GM12878 (cell line): ENCODE data around the gene LRRK1. TPM values are rescaled to one million over a fixed set of nuclear protein-coding genes. Genes with fewer than 3 reads are reported as not detected.

ENCODE experiments used
- ATAC-seq: fragments of 200-7000 bp; cut with Tn5 transposase; 3 replicates; pipeline ENCODE4 v1.9.1; 2020; ENCODE audit warnings: mild to moderate bottlenecking, moderate library complexity
- Bru-seq: library from RNA; stranded (reverse); fragments of 400-500 nt; gene quantifications from one replicate; lab custom pipeline; 2021; lab: Mats Ljungman, UMichigan
- BruChase-seq, 2 experiments: library from RNA; stranded (reverse); fragments of 400-500 nt; gene quantifications; one replicate each; lab custom pipeline; 2021; lab: Mats Ljungman, UMichigan
- BruUV-seq: library from RNA; stranded (reverse); fragments of 400-500 nt; replicated peaks from 2 replicates; lab custom pipeline; 2021; lab: Mats Ljungman, UMichigan
- CTCF ChIA-PET: fragments of 300-600 bp; sonication (Branson Sonifier 250); formaldehyde crosslinking; extraction: SDS; loops from one replicate; lab custom pipeline; 2021; ENCODE audit warnings: inconsistent platforms; lab: Yijun Ruan, JAX
- POLR2A ChIA-PET: fragments of 350-600 bp; formaldehyde crosslinking; extraction: SDS; loops from one replicate; lab custom pipeline; 2021; ENCODE audit warnings: inconsistent platforms; lab: Charles Lee
- RAD21 ChIA-PET: fragments of 300-600 bp; sonication (Branson Sonifier 250); formaldehyde crosslinking; loops from one replicate; lab custom pipeline; 2023; ENCODE audit warnings: antibody characterized with exemption; ENCODE audit not compliant: unreplicated experiment; lab: Charles Lee
- SMC1A ChIA-PET: fragments of 300-600 bp; sonication (Branson Sonifier 250); formaldehyde crosslinking; loops from one replicate; lab custom pipeline; 2023; ENCODE audit not compliant: unreplicated experiment, uncharacterized antibody; lab: Charles Lee
- DNase-seq: peaks from one replicate; pipeline ENCODE4 v3.0.0-alpha.2; 2011; ENCODE audit warnings: low read depth, low spot score
- FAIRE-seq: peaks from 3 replicates; lab custom pipeline; 2011; peaks lifted over from hg19 to GRCh38; lab: Jason Lieb, UNC
- H2AFZ ChIP-seq: 2 replicates; pipeline ENCODE4 v1.6.0; 2011; ENCODE audit warnings: low read depth, low read length, control low read depth; ENCODE audit not compliant: control insufficient read depth
- H3K27ac ChIP-seq: 2 replicates; pipeline ENCODE4 v1.5.1; 2011; ENCODE audit warnings: control low read depth; ENCODE audit not compliant: control insufficient read depth, insufficient read depth
- H3K27me3 ChIP-seq, 2 experiments: replicated peaks in 1 of 2; 2 replicates each; pipeline versions ENCODE4 v1.6.0 to v1.6.1; 2011; ENCODE audit warnings: low read length in 1 of 2; ENCODE audit not compliant: control insufficient read depth in 2 of 2, insufficient read depth in 2 of 2
- H3K36me3 ChIP-seq, 2 experiments: 2 replicates each; pipeline ENCODE4 v1.5.1; 2011; ENCODE audit warnings: low read length in 1 of 2; ENCODE audit not compliant: control insufficient read depth in 2 of 2, insufficient read depth in 2 of 2
- H3K4me1 ChIP-seq: 2 replicates; pipeline ENCODE4 v1.6.1; 2011; ENCODE audit warnings: mild to moderate bottlenecking, low read length, moderate library complexity, mixed read lengths; ENCODE audit not compliant: control insufficient read depth, insufficient read depth
- H3K4me2 ChIP-seq: 2 replicates; pipeline ENCODE4 v1.6.0; 2011; ENCODE audit warnings: control low read depth; ENCODE audit not compliant: control insufficient read depth, insufficient read depth
- H3K4me3 ChIP-seq: fragments of 200-600 bp; sonication (generic); 2 replicates; pipeline ENCODE4 v1.5.1; 2016
- H3K79me2 ChIP-seq: 2 replicates; pipeline ENCODE4 v1.6.0; 2011; ENCODE audit warnings: low read length; ENCODE audit not compliant: control insufficient read depth, insufficient read depth
- H3K9ac ChIP-seq: 2 replicates; pipeline ENCODE4 v1.8.0; 2011; ENCODE audit warnings: low read length, control low read depth, mixed read lengths; ENCODE audit not compliant: control insufficient read depth, insufficient read depth
- H3K9me3 ChIP-seq: replicated peaks from 3 replicates; pipeline ENCODE4 v1.5.1; 2011; ENCODE audit warnings: mild to moderate bottlenecking, low read length; ENCODE audit not compliant: control insufficient read depth, insufficient read depth
- H4K20me1 ChIP-seq: 2 replicates; pipeline ENCODE4 v1.6.0; 2011; ENCODE audit not compliant: control insufficient read depth, insufficient read depth
- ASH2L ChIP-seq: fragments of 300-600, 200-600 bp; sonication (generic); IDR thresholded peaks from 2 replicates; pipeline ENCODE4 v1.6.1; 2017; ENCODE audit warnings: low read depth, mild to moderate bottlenecking, borderline replicate concordance
- BACH1 ChIP-seq: fragments of 450-650 bp; IDR thresholded peaks from 2 replicates; pipeline ENCODE4 v1.6.1; 2017; ENCODE audit warnings: mild to moderate bottlenecking, borderline replicate concordance
- EP300 ChIP-seq, 2 experiments: fragments of 150-350 bp in 1 of 2; IDR thresholded peaks; 2 replicates each; pipeline ENCODE4 v1.6.1; 2011 to 2012; ENCODE audit warnings: low read depth in 2 of 2, low read length in 2 of 2, borderline replicate concordance in 1 of 2, improper control_type of control experiment in 1 of 2, inconsistent platforms in 1 of 2; ENCODE audit not compliant: control insufficient read depth in 1 of 2
- GABPA ChIP-seq: IDR thresholded peaks from 2 replicates; pipeline ENCODE4 v1.6.1; 2014; ENCODE audit warnings: antibody characterized with exemption, low read depth, mild to moderate bottlenecking, inconsistent platforms
- PML ChIP-seq: IDR thresholded peaks from 2 replicates; pipeline ENCODE4 v1.6.1; 2012; ENCODE audit warnings: low read length, inconsistent platforms
- POLR2AphosphoS5 ChIP-seq: IDR thresholded peaks from 2 replicates; pipeline ENCODE4 v1.6.1; 2011; ENCODE audit warnings: mild to moderate bottlenecking, low read length, inconsistent platforms
- POU2F2 ChIP-seq: IDR thresholded peaks from 3 replicates; pipeline ENCODE4 v1.6.1; 2011; ENCODE audit warnings: low read depth, mild to moderate bottlenecking, low read length, borderline replicate concordance
- SPI1 ChIP-seq: IDR thresholded peaks from 2 replicates; pipeline ENCODE4 v1.6.1; 2011; ENCODE audit warnings: low read depth, mild to moderate bottlenecking, low read length, moderate library complexity, borderline replicate concordance; ENCODE audit not compliant: insufficient read depth
- ZZZ3 ChIP-seq: IDR thresholded peaks from 2 replicates; pipeline ENCODE4 v1.6.1; 2011; ENCODE audit warnings: low read depth; ENCODE audit not compliant: control insufficient read depth, insufficient read length
- WGBS: methylation state at CpG from one replicate; pipeline ENCODE4 v1.1.6; 2016; ENCODE audit warnings: low lambda C conversion rate; ENCODE audit not compliant: insufficient replicate concordance, insufficient coverage; ENCODE audit errors: missing lambda C conversion rate; 5-methylcytosine and 5-hydroxymethylcytosine counted together
- in situ Hi-C: fragments of 300-500 bp; cut with MboI; formaldehyde crosslinking; loops from 9 replicates; pipeline ENCODE4 v1.14.3; 2018; ENCODE audit warnings: mixed read lengths
- intact Hi-C: fragments of 100-400 bp; cut with micrococcal nuclease; formaldehyde crosslinking; loops from one replicate; pipeline ENCODE4 v1.14.2; 2022; ENCODE audit not compliant: unreplicated experiment
- long read RNA-seq, 2 experiments: library from polyadenylated mRNA; unstranded; transcript quantifications; one replicate each; pipeline ENCODE4 v2.0.0, GENCODE V29; 2019 to 2020
- polyA minus RNA-seq, 3 experiments: library from RNA; depleted of rRNA, polyadenylated mRNA; stranded (reverse); fragments of >200 nt; gene quantifications; 2 replicates each; pipeline ENCODE4 v1.2.3, GENCODE V29; 2011
- polyA plus RNA-seq, 11 experiments: library from polyadenylated mRNA; depleted of rRNA in 4 of 11; unstranded in 6 of 11; stranded (reverse) in 5 of 11; fragments of >200 nt; fragmentation: Nextera tagmentation in 4 of 11; fragmentation: Illumina TruSeq in 1 of 11; extraction: Ambion mirVana in 4 of 11; extraction: Trizol in 1 of 11; gene quantifications; 1 replicate in 1 of 11; 2 replicates in 10 of 11; pipeline versions ENCODE4 v1.2.1 to v1.2.3, GENCODE V29; 2011 to 2016; ENCODE audit warnings: inconsistent platforms in 2 of 11, missing spikeins in 2 of 11, low read depth in 1 of 11
- total RNA-seq, 4 experiments: library from RNA; depleted of rRNA in 3 of 4; stranded (reverse); fragments of >200 nt in 3 of 4; fragmentation: Illumina TruSeq in 1 of 4; extraction: Trizol in 1 of 4; gene quantifications; 2 replicates each; pipeline versions ENCODE4 v1.2.1 to v1.2.3, GENCODE V29; 2013 to 2021
- TF ChIP-seq, protein P1 (sequence below): fragments of 450-650 bp; conservative IDR thresholded peaks from 2 replicates; pipeline ENCODE4 v1.6.1; 2017; ENCODE audit warnings: mild to moderate bottlenecking, moderate library complexity

LRRK1 gene, protein sequence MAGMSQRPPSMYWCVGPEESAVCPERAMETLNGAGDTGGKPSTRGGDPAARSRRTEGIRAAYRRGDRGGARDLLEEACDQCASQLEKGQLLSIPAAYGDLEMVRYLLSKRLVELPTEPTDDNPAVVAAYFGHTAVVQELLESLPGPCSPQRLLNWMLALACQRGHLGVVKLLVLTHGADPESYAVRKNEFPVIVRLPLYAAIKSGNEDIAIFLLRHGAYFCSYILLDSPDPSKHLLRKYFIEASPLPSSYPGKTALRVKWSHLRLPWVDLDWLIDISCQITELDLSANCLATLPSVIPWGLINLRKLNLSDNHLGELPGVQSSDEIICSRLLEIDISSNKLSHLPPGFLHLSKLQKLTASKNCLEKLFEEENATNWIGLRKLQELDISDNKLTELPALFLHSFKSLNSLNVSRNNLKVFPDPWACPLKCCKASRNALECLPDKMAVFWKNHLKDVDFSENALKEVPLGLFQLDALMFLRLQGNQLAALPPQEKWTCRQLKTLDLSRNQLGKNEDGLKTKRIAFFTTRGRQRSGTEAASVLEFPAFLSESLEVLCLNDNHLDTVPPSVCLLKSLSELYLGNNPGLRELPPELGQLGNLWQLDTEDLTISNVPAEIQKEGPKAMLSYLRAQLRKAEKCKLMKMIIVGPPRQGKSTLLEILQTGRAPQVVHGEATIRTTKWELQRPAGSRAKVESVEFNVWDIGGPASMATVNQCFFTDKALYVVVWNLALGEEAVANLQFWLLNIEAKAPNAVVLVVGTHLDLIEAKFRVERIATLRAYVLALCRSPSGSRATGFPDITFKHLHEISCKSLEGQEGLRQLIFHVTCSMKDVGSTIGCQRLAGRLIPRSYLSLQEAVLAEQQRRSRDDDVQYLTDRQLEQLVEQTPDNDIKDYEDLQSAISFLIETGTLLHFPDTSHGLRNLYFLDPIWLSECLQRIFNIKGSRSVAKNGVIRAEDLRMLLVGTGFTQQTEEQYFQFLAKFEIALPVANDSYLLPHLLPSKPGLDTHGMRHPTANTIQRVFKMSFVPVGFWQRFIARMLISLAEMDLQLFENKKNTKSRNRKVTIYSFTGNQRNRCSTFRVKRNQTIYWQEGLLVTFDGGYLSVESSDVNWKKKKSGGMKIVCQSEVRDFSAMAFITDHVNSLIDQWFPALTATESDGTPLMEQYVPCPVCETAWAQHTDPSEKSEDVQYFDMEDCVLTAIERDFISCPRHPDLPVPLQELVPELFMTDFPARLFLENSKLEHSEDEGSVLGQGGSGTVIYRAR (N-terminal part only)
- total RNA-seq (2013; cell fraction: nucleolus; rRNA removed) = 120 and 150 TPM in 2 replicates
- total RNA-seq (2014; rRNA removed) (15.6 and 23.0 TPM in 2 replicates), total RNA-seq (2014; rRNA removed; fragmentation: Illumina TruSeq; extraction: Trizol) (13.1 and 13.5 TPM in 2 replicates), total RNA-seq (2021) (51.5 and 58.3 TPM in 2 replicates), polyA plus RNA-seq (2011; rRNA removed) (14.0 and 23.0 TPM in 2 replicates), polyA plus RNA-seq (2014; fragmentation: Illumina TruSeq; extraction: Trizol) (14.8 and 17.5 TPM in 2 replicates), polyA plus RNA-seq (2014; fragmentation: Nextera tagmentation; extraction: Ambion mirVana) (1 to 10 TPM; 2.2 to 2.7 TPM), polyA plus RNA-seq (2014; rRNA removed) (29.9 and 33.8 TPM in 2 replicates), polyA plus RNA-seq (2016; fragmentation: Nextera tagmentation; extraction: Ambion mirVana) (10 to 100 TPM; 13.9 to 18.3 TPM), polyA minus RNA-seq (2011; rRNA and poly(A)+ RNA removed) (26.7 and 37.6 TPM in 2 replicates), Bru-seq, nascent RNA (percentile 82 among the genes with signal in this experiment), BruChase-seq, experiment 1, labeled RNA remaining after a 6-hour chase (percentile 80 among the genes with signal in this experiment), BruChase-seq, experiment 2, labeled RNA remaining after a 2-hour chase (percentile 71 among the genes with signal in this experiment)
- 14.1 TPM for polyA plus RNA-seq (2011; ENCODE audit: low read depth)
- polyA plus RNA-seq (2011; cell fraction: cytosol; rRNA removed) = 20.3 and 21.9 TPM in 2 replicates
- polyA plus RNA-seq (2011; cell fraction: nucleus; rRNA removed) = 82.2 and 90.7 TPM in 2 replicates
- polyA plus RNA-seq (2012) = 29.5 and 30.8 TPM in 2 replicates
- polyA minus RNA-seq (2011; cell fraction: cytosol; rRNA and poly(A)+ RNA removed) = 14.2 and 22.7 TPM in 2 replicates
- polyA minus RNA-seq (2011; cell fraction: nucleus; rRNA and poly(A)+ RNA removed) = 60.9 and 92.6 TPM in 2 replicates
- long read RNA-seq, experiment 1, partial matches to known transcripts = 2 of 7 reads
- long read RNA-seq, experiment 1, other reads (novel, unspliced or antisense) = 5 of 7 reads
- long read RNA-seq, experiment 2, partial matches to known transcripts = 6 of 11 reads
- long read RNA-seq, experiment 2, other reads (novel, unspliced or antisense) = 5 of 11 reads

GRCh38 chr15:100918690-100919480 lies at the start of gene LRRK1:
Gene LRRK1 (plus strand): TSS chr15:100919357. CDS start chr15:100924633, 5,276 bp downstream.
- H3K4me3 ChIP-seq = peak within 1 kb of the TSS; percentile 89
- ATAC-seq (peak; percentile 44), DNase-seq (no peak), FAIRE-seq (no peak)
- ChIA-PET SMC1A (interaction anchor here (0.7 to 11.6 kb wide), 20 partner anchors 10 to 338 kb away, joined by 3 to 316 read pairs (median 6); no protein-coding TSS in a partner anchor), RAD21 (interaction anchor here (0.6 to 11.1 kb wide), 14 partner anchors 11 to 340 kb away, joined by 3 to 287 read pairs (median 6); partner anchors contain the start of genes ASB7 and LINS1), CTCF (interaction anchor here (0.6 to 11.5 kb wide), 27 partner anchors 10 to 370 kb away, joined by 3 to 567 read pairs (median 7); no protein-coding TSS in a partner anchor), POLR2A (interaction anchor here (0.9 to 7.9 kb wide), 8 partner anchors 8 to 89 kb away, joined by 3 to 97 read pairs (median 6); no protein-coding TSS in a partner anchor)
- 4% methylated on average over 61 of the region's 87 CpGs for WGBS
- no peaks in the 10 kb centered on the region; the same call in 2 of the 3 replicates for H3K9me3 ChIP-seq
- no peaks in the 10 kb centered on the region for H3K27me3 ChIP-seq
- H3K27ac ChIP-seq = peak within 1 kb of the TSS; percentile 83
- intact Hi-C loops (loop anchor here (1.0 to 5.0 kb wide), 3 partner anchors 88 to 338 kb away; no protein-coding TSS in a partner anchor), in situ Hi-C loops (loop anchor here (5.0 kb wide), 1 partner anchor 88 kb away; no protein-coding TSS in a partner anchor)
- BruUV-seq = no TSS peak
- peaks cover 52% of the 10 kb centered on the region for H3K79me2 ChIP-seq
- no peaks in the 10 kb centered on the region for H4K20me1 ChIP-seq
- no peaks in the 10 kb centered on the region for H3K36me3 ChIP-seq
- H3K4me2 ChIP-seq = peak within 1 kb of the TSS; percentile 94
- H3K4me1 ChIP-seq = peaks cover 28% of the 10 kb centered on the region
- peak within 1 kb of the TSS; percentile 85 for H2AFZ ChIP-seq
- H3K9ac ChIP-seq = peak within 1 kb of the TSS; percentile 92
- TF ChIP-seq EP300 (IDR thresholded peaks at IDR 0.05; ENCODE audit: borderline replicate concordance in 1 of 2, control insufficient read depth in 1 of 2, low read depth in 2 of 2, low read length in 2 of 2) (no peak), ZZZ3 (no peak), SPI1 (peak; percentile 80), PML (peak; percentile 63; the same call in 1 of the 2 replicates), GABPA (no peak), ASH2L (0 out of 2 replicates have a peak, but pooled peaks have one; percentile 39), POU2F2 (peak; percentile 95), POLR2AphosphoS5 (0 out of 2 replicates have a peak, but pooled peaks have one; percentile 42), BACH1 (peak; percentile 43; the same call in 1 of the 2 replicates)
- TF ChIP-seq, protein P1, sequence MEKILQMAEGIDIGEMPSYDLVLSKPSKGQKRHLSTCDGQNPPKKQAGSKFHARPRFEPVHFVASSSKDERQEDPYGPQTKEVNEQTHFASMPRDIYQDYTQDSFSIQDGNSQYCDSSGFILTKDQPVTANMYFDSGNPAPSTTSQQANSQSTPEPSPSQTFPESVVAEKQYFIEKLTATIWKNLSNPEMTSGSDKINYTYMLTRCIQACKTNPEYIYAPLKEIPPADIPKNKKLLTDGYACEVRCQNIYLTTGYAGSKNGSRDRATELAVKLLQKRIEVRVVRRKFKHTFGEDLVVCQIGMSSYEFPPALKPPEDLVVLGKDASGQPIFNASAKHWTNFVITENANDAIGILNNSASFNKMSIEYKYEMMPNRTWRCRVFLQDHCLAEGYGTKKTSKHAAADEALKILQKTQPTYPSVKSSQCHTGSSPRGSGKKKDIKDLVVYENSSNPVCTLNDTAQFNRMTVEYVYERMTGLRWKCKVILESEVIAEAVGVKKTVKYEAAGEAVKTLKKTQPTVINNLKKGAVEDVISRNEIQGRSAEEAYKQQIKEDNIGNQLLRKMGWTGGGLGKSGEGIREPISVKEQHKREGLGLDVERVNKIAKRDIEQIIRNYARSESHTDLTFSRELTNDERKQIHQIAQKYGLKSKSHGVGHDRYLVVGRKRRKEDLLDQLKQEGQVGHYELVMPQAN = peak; percentile 51
